ENCODE results near the gene PCSK5.

PCSK5 gene

DNA sequence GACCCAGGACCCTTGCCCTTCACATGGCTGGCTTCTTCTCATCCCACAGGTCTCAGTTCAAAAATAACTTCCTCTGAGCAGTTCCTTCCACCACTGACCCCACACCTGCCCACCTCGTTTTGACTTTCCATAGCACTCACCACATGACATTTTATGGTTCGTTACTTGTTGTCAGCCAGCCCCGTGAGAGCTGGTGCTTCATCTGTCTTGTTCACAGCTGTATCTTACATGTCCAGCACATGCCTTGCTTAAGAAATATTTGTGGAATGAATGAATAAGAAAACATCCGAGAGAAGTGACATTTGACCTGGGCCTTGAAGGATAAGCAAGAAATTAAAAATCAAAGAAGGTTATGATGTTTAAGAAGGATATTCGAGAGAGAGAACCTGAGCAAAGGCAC is 309.8 kb downstream of the PCSK5 start:
- Histone ChIP-seq H3K4me3 (ENCODE audit: low read depth, low read length) (no peak overlapping the region), H3K36me3 (replicated peaks) (no peaks in the 10 kb centered on the region), H3K27me3 (replicated peaks) (no peaks in the 10 kb centered on the region), H3K27ac (no peak overlapping the region)
- in situ Hi-C loops (cut with HindIII; ENCODE audit: low pct_ligation_motif_present, low sequenced_read_pairs), result no loop called here
- TF ChIP-seq, protein P1, sequence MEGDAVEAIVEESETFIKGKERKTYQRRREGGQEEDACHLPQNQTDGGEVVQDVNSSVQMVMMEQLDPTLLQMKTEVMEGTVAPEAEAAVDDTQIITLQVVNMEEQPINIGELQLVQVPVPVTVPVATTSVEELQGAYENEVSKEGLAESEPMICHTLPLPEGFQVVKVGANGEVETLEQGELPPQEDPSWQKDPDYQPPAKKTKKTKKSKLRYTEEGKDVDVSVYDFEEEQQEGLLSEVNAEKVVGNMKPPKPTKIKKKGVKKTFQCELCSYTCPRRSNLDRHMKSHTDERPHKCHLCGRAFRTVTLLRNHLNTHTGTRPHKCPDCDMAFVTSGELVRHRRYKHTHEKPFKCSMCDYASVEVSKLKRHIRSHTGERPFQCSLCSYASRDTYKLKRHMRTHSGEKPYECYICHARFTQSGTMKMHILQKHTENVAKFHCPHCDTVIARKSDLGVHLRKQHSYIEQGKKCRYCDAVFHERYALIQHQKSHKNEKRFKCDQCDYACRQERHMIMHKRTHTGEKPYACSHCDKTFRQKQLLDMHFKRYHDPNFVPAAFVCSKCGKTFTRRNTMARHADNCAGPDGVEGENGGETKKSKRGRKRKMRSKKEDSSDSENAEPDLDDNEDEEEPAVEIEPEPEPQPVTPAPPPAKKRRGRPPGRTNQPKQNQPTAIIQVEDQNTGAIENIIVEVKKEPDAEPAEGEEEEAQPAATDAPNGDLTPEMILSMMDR (IDR thresholded peaks at IDR 0.05; ENCODE audit: low read depth, low read length, missing control alignments), result no peak
- DNase-seq, result no peak

DNA sequence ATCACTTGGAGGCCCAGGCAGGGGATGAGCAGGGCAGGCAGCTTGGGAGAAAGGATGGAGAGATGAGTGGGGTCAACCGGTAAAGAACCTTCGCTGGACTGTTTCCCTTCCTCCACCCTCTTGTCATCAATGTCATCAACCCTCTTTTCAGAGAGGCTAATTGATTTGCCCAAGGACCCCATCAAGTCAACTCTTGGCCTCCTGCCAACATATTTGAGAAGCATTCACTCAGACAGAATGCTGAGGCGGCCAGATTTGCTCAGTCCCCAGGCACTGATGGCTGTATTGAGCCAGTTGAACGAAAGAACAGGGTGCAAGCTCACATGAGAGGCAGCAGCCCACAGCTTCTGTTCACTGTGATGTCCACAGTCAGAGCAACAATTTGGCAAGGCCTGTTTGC is 310.3 kb downstream of the PCSK5 start:
- Histone ChIP-seq H3K4me3 (ENCODE audit: low read depth, low read length) (no peak overlapping the region), H3K27ac (no peak overlapping the region), H3K36me3 (replicated peaks) (no peaks in the 10 kb centered on the region), H3K27me3 (replicated peaks) (no peaks in the 10 kb centered on the region)
- no peak for DNase-seq
- in situ Hi-C loops (cut with HindIII; ENCODE audit: low pct_ligation_motif_present, low sequenced_read_pairs), result no loop called here
- TF ChIP-seq, protein P1 (IDR thresholded peaks at IDR 0.05; ENCODE audit: low read depth, low read length, missing control alignments), result no peak

DNA sequence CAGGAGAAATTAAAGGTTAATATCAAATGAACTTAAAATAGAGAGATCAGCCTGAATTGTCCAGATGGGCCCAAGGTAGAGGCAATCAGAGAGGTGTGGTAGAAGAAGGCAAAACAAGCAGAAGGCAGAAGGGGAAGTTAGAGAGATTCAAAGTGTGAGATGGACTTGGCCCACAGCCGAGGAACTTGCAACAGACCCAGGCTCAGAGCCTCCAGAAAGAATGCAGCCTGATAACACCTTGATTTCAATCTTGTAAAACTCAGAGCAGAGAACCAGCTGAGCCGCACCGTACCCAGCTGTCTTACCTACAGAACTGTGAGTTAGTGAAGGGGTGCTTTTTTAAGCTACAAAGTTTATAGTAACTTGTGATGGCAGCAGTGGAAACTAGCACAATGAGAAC is 312.9 kb downstream of the PCSK5 start:
- H3K36me3 ChIP-seq (replicated peaks), result no peaks in the 10 kb centered on the region
- DNase-seq, result no peak
- no peaks in the 10 kb centered on the region for H3K27me3 ChIP-seq (replicated peaks)
- in situ Hi-C loops (cut with HindIII; ENCODE audit: low pct_ligation_motif_present, low sequenced_read_pairs), result no loop called here
- H3K27ac ChIP-seq, result no peak overlapping the region
- H3K4me3 ChIP-seq (ENCODE audit: low read depth, low read length), result no peak overlapping the region
- TF ChIP-seq, protein P1 (IDR thresholded peaks at IDR 0.05; ENCODE audit: low read depth, low read length, missing control alignments), result no peak

DNA sequence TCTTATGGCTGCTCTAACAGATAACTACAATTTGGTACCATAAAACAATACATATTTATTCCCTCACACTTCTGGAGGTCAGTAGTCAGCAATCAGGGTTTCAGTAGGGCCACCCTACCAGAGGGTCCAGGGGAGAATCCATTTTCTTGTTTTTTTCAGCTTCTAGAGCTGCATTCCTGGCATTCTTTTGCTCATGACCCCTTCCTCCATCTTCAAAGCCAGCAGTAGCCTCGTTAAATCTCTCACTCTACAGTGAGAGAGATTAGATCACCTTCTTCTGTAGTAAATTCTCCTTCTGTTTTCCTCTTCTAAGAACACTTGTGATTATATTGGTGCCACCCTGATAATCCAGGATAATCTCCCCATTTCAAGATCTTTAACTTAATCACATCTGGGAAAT is 316.3 kb downstream of the PCSK5 start:
- TF ChIP-seq, protein P1 (IDR thresholded peaks at IDR 0.05; ENCODE audit: low read depth, low read length, missing control alignments), result no peak
- no peak for DNase-seq
- no peaks in the 10 kb centered on the region for H3K27me3 ChIP-seq (replicated peaks)
- H3K27ac ChIP-seq, result no peak overlapping the region
- no peaks in the 10 kb centered on the region for H3K36me3 ChIP-seq (replicated peaks)
- H3K4me3 ChIP-seq (ENCODE audit: low read depth, low read length), result no peak overlapping the region
- in situ Hi-C loops (cut with HindIII; ENCODE audit: low pct_ligation_motif_present, low sequenced_read_pairs), result no loop called here

DNA sequence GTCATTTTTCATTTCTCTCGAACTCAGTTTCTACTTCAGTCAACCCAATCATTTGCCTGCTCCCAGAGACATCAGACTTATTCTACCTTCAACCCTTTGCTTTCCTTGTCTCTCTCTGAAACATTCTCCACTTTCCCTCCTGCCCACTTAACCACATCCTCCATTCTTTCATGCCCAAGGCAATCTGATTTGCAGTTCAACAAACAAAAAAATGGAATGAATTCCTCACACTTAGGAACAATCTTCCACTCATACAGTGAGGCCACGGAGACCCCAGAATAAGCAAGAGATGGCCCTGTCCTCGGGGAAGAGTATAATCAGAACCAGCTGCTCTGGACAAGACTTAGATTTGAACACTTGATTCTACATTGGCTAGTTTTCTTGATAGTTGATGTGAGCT is 323.3 kb downstream of the PCSK5 start:
- TF ChIP-seq, protein P1 (IDR thresholded peaks at IDR 0.05; ENCODE audit: low read depth, low read length, missing control alignments), result no peak
- Histone ChIP-seq H3K36me3 (replicated peaks) (no peaks in the 10 kb centered on the region), H3K27me3 (replicated peaks) (no peaks in the 10 kb centered on the region), H3K4me3 (ENCODE audit: low read depth, low read length) (no peak overlapping the region), H3K27ac (no peak overlapping the region)
- no peak for DNase-seq
- in situ Hi-C loops (cut with HindIII; ENCODE audit: low pct_ligation_motif_present, low sequenced_read_pairs), result no loop called here

DNA sequence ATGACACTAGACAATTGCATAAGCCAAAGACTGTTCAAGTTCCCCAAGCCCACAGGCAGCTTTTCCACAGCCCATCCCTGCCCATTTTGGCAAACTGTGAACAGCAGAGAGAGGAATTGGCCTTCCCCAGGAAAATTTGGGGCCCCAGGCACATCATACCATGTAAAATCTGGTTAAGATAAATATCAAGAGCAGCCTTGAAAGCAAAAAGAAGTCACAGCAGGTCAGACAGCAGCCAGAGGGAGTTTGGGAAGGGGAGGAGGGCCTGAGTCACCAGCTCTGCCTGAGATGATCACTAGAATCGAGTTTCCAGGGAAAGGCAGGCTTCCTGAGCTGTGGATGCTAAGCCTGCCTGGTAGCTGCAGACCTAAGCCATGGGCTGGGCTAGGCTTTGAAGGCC is 324.6 kb downstream of the PCSK5 start:
- H3K4me3 ChIP-seq (ENCODE audit: low read depth, low read length), result no peak overlapping the region
- in situ Hi-C loops (cut with HindIII; ENCODE audit: low pct_ligation_motif_present, low sequenced_read_pairs), result no loop called here
- no peaks in the 10 kb centered on the region for H3K27me3 ChIP-seq (replicated peaks)
- TF ChIP-seq, protein P1 (IDR thresholded peaks at IDR 0.05; ENCODE audit: low read depth, low read length, missing control alignments), result peak; percentile 26
- H3K27ac ChIP-seq, result peak overlapping the region; percentile 79
- DNase-seq, result peak; percentile 80
- H3K36me3 ChIP-seq (replicated peaks), result no peaks in the 10 kb centered on the region
